Measurements from ENCODE around the gene MS4A10.

GRCh38 chr11:60780774-60781173 lies 4.4 kb upstream of the MS4A10 start:
- TF ChIP-seq EP300 (IDR thresholded peaks at IDR 0.05) = no peak
- no peak for TF ChIP-seq CTCF (IDR thresholded peaks at IDR 0.05)
- TF ChIP-seq POLR2AphosphoS5 (IDR thresholded peaks at IDR 0.05) = no peak

Measured in sigmoid colon (tissue), 4 donors.